Loucy (cell line): ENCODE measurements around the gene RTEL1.

ENCODE experiments used
- H2AFZ ChIP-seq: fragments of 200-600 bp; sonication (generic); 2 replicates; pipeline ENCODE4 v1.6.0; 2016; ENCODE audit warnings: antibody characterized with exemption, mild to moderate bottlenecking, low read length, moderate library complexity
- H3F3A ChIP-seq: fragments of 200-600 bp; 2 replicates; pipeline ENCODE4 v1.6.0; 2016; ENCODE audit warnings: antibody characterized with exemption, low read depth, mild to moderate bottlenecking
- H3K27me3 ChIP-seq: fragments of 200-600 bp; sonication (generic); 2 replicates; pipeline ENCODE4 v1.6.1; 2014; ENCODE audit warnings: low read length, mild to moderate bottlenecking; ENCODE audit not compliant: insufficient read depth, poor library complexity, severe bottlenecking
- H3K36me3 ChIP-seq: fragments of 200-600 bp; sonication (generic); 2 replicates; pipeline ENCODE4 v1.6.1; 2016; ENCODE audit warnings: low read length; ENCODE audit not compliant: insufficient read depth
- H3K4me1 ChIP-seq: fragments of 200-600 bp; sonication (generic); 2 replicates; pipeline ENCODE4 v1.5.1; 2014; ENCODE audit warnings: low read length, mild to moderate bottlenecking; ENCODE audit not compliant: insufficient read depth, poor library complexity, severe bottlenecking
- H3K4me2 ChIP-seq: fragments of 200-600 bp; sonication (generic); 2 replicates; pipeline ENCODE4 v1.6.0; 2014; ENCODE audit warnings: antibody characterized with exemption, low read length, low read depth, mild to moderate bottlenecking; ENCODE audit not compliant: poor library complexity, severe bottlenecking
- H3K4me3 ChIP-seq: fragments of 200-600 bp; sonication (generic); 2 replicates; pipeline ENCODE4 v1.5.1; 2014; ENCODE audit warnings: low read length, mild to moderate bottlenecking, mixed read lengths; ENCODE audit not compliant: poor library complexity, severe bottlenecking
- H3K79me2 ChIP-seq: fragments of 200-600 bp; sonication (generic); 2 replicates; pipeline ENCODE4 v1.6.1; 2014; ENCODE audit warnings: low read length; ENCODE audit not compliant: insufficient read depth
- H3K9ac ChIP-seq: fragments of 200-600 bp; sonication (generic); 2 replicates; pipeline ENCODE4 v1.6.0; 2014; ENCODE audit warnings: mild to moderate bottlenecking, low read depth, low read length, moderate library complexity; ENCODE audit not compliant: poor library complexity, severe bottlenecking
- H3K9me2 ChIP-seq: fragments of 200-600 bp; sonication (generic); replicated peaks from 2 replicates; pipeline ENCODE4 v1.6.1; 2016; ENCODE audit warnings: low read depth, low read length, mixed read lengths
- H3K9me3 ChIP-seq: fragments of 200-600 bp; sonication (generic); 2 replicates; pipeline ENCODE4 v1.6.1; 2014; ENCODE audit warnings: mild to moderate bottlenecking, antibody characterized with exemption, low read length, low read depth; ENCODE audit not compliant: insufficient read depth
- H4K20me1 ChIP-seq: fragments of 200-600 bp; sonication (generic); 2 replicates; pipeline ENCODE4 v1.6.0; 2014; ENCODE audit warnings: antibody characterized with exemption, low read length, mild to moderate bottlenecking; ENCODE audit not compliant: insufficient read depth, poor library complexity, severe bottlenecking
- CTCF ChIP-seq: fragments of 200-600 bp; sonication (generic); conservative IDR thresholded peaks from 2 replicates; pipeline ENCODE4 v1.5.1; 2014; ENCODE audit warnings: mild to moderate bottlenecking, antibody characterized with exemption, low read length
- EZH2phosphoT487 ChIP-seq: fragments of 200-600 bp; IDR thresholded peaks from 2 replicates; pipeline ENCODE4 v1.6.1; 2018; ENCODE audit warnings: antibody characterized with exemption, mild to moderate bottlenecking, moderate library complexity, borderline replicate concordance

The RTEL1 gene

DNA sequence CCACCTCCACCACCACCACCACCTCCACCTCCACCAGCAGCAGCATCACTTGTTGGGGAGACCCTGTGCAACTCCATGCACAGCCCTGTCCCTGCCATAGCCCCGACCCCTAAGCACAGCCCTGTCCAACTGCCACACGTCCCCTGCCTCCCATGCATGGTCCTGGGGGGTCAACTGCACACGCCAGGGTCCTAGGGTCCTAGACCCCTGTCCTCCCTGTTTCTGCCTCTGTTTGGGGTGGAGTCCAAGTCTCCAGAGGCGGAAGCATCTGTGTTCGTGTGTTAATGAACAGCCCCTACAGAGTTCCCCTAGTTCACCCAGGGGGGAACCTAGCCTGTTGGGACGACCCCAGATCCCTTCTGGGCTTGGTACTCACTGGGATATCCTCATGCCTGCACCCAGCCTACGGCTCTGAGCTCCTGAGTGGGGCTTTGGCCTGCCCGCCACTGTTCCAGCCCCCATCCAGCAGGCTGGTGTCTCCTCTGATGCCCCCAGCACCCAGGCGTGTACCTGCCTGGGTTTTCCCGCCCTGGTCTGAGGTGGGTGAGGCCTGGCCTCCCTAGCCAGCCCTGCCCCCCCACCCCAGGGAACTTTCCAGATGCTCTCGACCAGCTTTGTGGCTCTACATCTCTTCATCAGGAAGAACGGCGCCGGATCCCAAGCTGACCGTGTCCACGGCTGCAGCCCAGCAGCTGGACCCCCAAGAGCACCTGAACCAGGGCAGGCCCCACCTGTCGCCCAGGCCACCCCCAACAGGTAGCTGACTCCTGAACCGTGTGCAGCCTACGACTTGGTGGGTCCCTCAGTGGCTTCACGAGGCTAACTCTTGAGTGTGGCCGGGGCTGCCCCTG lies 35.8 kb downstream of the RTEL1 start:
- Histone ChIP-seq H3K4me2 (no peak overlapping the region), H3K9me2 (no peaks in the 10 kb centered on the region), H3K79me2 (no peaks in the 10 kb centered on the region), H3K9me3 (no peaks in the 10 kb centered on the region), H3K9ac (no peak overlapping the region), H3K4me1 (no peaks in the 10 kb centered on the region), H3K27me3 (no peaks in the 10 kb centered on the region), H3K36me3 (no peaks in the 10 kb centered on the region), H2AFZ (no peak overlapping the region), H3F3A (no peaks in the 10 kb centered on the region), H4K20me1 (no peaks in the 10 kb centered on the region), H3K4me3 (no peak overlapping the region)
- TF ChIP-seq CTCF (no peak), EZH2phosphoT487 (no peak)

DNA sequence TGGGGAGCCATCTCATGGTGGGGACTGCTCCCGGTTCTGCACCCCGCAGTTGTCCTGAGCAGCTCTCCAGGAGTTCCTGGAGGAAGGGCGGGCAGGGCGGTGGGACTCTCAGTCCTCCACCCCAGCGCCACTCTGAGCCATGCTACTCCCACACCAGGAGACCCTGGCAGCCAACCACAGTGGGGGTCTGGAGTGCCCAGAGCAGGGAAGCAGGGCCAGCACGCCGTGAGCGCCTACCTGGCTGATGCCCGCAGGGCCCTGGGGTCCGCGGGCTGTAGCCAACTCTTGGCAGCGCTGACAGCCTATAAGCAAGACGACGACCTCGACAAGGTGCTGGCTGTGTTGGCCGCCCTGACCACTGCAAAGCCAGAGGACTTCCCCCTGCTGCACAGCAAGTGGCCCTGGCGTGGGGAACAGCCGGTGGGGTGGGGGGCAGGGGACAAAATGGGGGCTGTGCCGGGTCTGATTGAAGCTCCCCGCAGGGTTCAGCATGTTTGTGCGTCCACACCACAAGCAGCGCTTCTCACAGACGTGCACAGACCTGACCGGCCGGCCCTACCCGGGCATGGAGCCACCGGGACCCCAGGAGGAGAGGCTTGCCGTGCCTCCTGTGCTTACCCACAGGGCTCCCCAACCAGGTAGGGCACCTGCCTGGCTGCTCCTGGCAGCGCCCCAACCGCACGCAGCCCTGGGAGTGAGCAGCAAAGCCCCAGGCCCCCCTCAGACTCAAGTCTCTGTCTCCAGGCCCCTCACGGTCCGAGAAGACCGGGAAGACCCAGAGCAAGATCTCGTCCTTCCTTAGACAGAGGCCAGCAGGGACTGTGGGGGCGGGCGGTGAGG lies 36.7 kb downstream of the RTEL1 start:
- Histone ChIP-seq H3F3A (no peaks in the 10 kb centered on the region), H3K9me3 (no peaks in the 10 kb centered on the region), H3K4me3 (no peak overlapping the region), H3K9me2 (no peaks in the 10 kb centered on the region), H2AFZ (no peak overlapping the region), H3K9ac (no peak overlapping the region), H3K79me2 (no peaks in the 10 kb centered on the region), H3K36me3 (no peaks in the 10 kb centered on the region), H4K20me1 (no peaks in the 10 kb centered on the region), H3K4me1 (no peaks in the 10 kb centered on the region), H3K27me3 (no peaks in the 10 kb centered on the region), H3K4me2 (no peak overlapping the region)
- TF ChIP-seq EZH2phosphoT487 (no peak), CTCF (no peak)

DNA sequence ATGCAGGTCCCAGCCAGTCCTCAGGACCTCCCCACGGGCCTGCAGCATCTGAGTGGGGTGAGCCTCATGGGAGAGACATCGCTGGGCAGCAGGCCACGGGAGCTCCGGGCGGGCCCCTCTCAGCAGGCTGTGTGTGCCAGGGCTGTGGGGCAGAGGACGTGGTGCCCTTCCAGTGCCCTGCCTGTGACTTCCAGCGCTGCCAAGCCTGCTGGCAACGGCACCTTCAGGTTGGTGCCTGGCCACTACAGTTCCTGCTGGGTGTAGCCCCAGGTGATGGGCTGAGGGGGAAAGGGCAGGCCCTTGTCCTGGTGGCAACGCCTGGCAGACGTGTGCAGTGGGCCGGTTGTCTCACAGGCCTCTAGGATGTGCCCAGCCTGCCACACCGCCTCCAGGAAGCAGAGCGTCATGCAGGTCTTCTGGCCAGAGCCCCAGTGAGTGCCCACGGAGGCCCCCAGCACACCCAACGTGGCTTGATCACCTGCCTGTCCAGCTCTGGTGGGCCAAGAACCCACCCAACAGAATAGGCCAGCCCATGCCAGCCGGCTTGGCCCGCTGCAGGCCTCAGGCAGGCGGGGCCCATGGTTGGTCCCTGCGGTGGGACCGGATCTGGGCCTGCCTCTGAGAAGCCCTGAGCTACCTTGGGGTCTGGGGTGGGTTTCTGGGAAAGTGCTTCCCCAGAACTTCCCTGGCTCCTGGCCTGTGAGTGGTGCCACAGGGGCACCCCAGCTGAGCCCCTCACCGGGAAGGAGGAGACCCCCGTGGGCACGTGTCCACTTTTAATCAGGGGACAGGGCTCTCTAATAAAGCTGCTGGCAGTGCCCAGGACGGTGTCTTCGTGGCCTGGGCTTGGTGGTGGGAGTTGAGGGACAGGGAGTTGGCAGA lies 37.6 kb downstream of the RTEL1 start:
- Histone ChIP-seq H3K4me2 (peak overlapping the region; percentile 34), H3K27me3 (no peaks in the 10 kb centered on the region), H3F3A (no peaks in the 10 kb centered on the region), H3K36me3 (no peaks in the 10 kb centered on the region), H3K9me2 (no peaks in the 10 kb centered on the region), H3K4me1 (no peaks in the 10 kb centered on the region), H2AFZ (no peak overlapping the region), H3K4me3 (no peak overlapping the region), H3K9me3 (no peaks in the 10 kb centered on the region), H3K9ac (no peak overlapping the region), H3K79me2 (no peaks in the 10 kb centered on the region), H4K20me1 (no peaks in the 10 kb centered on the region)
- no peak for TF ChIP-seq EZH2phosphoT487
